K562 (cell line): ENCODE data around the gene CSTF1. TPM values are rescaled to one million over a fixed set of nuclear protein-coding genes. Genes with fewer than 3 reads are reported as not detected.
A peak's percentile ranks its signal among the peaks of the same experiment; 100 is the strongest.

Source experiments
- ARNT ChIP-seq, 2 experiments: fragments of 450-650 bp; IDR thresholded peaks; 2 replicates each; pipeline ENCODE4 v1.6.1; 2016; ENCODE audit warnings: mild to moderate bottlenecking in 1 of 2
- DEAF1 ChIP-seq: fragments of 450-650 bp; formaldehyde crosslinking; IDR thresholded peaks from 2 replicates; pipeline ENCODE4 v1.4.0; 2020; ENCODE audit warnings: mild to moderate bottlenecking, moderate library complexity
- EP400 ChIP-seq: fragments of 450-650 bp; IDR thresholded peaks from 2 replicates; pipeline ENCODE4 v1.6.1; 2017; ENCODE audit warnings: antibody characterized with exemption, mild to moderate bottlenecking, moderate library complexity
- FOSL1 ChIP-seq: fragments of 200-800 bp; sonication (Bioruptor generic); conservative IDR thresholded peaks from 2 replicates; pipeline ENCODE4 v1.6.1; 2016; ENCODE audit warnings: missing genetic modification characterization, missing compliant biosample characterization
- FOXP1 ChIP-seq: sonication (generic); formaldehyde crosslinking; IDR thresholded peaks from 2 replicates; pipeline ENCODE4 v1.8.0; 2022; ENCODE audit warnings: mild to moderate bottlenecking, missing genetic modification reagents
- HDGF ChIP-seq: fragments of 450-650 bp; IDR thresholded peaks from 2 replicates; pipeline ENCODE4 v1.6.1; 2016
- MED1 ChIP-seq: sonication (generic); formaldehyde crosslinking; IDR thresholded peaks from 2 replicates; pipeline ENCODE4 v1.8.1; 2023; ENCODE audit warnings: missing genetic modification reagents, borderline replicate concordance
- MNT ChIP-seq, 2 experiments: fragments of 450-650 bp; conservative IDR thresholded peaks; 2 replicates each; pipeline ENCODE4 v1.6.1; 2017; ENCODE audit warnings: mild to moderate bottlenecking in 2 of 2, moderate library complexity in 2 of 2
- NCOA4 ChIP-seq: fragments of 450-650 bp; IDR thresholded peaks from 2 replicates; pipeline ENCODE4 v1.6.1; 2018; ENCODE audit warnings: mild to moderate bottlenecking; ENCODE audit not compliant: partially characterized antibody
- NR1H2 ChIP-seq: sonication (generic); formaldehyde crosslinking; IDR thresholded peaks from 2 replicates; pipeline ENCODE4 v1.4.0; 2020; ENCODE audit warnings: mild to moderate bottlenecking, missing genetic modification reagents
- PRMT5 ChIP-seq: sonication (generic); formaldehyde crosslinking; IDR thresholded peaks from 2 replicates; pipeline ENCODE4 v1.5.0; 2020; ENCODE audit warnings: missing genetic modification reagents
- RBFOX2 ChIP-seq: fragments of 200-400 bp; formaldehyde crosslinking; IDR thresholded peaks from 2 replicates; pipeline ENCODE4 v1.6.1; 2017; ENCODE audit warnings: low read depth, mild to moderate bottlenecking, low read length, moderate library complexity
- SETDB1 ChIP-seq: IDR thresholded peaks from one replicate; pipeline ENCODE4 v1.6.1; 2012; ENCODE audit warnings: low read length, control low read depth, inconsistent platforms
- SP1 ChIP-seq: sonication (generic); formaldehyde crosslinking; IDR thresholded peaks from 2 replicates; pipeline ENCODE4 v1.8.1; 2022; ENCODE audit warnings: mild to moderate bottlenecking, missing genetic modification reagents
- SRSF7 ChIP-seq: fragments of 200-400 bp; formaldehyde crosslinking; optimal IDR thresholded peaks from 2 replicates; pipeline ENCODE3; 2017; ENCODE audit warnings: mild to moderate bottlenecking, low read depth, low read length
- ZKSCAN8 ChIP-seq: fragments of 200-800 bp; sonication (Bioruptor generic); IDR thresholded peaks from 2 replicates; pipeline ENCODE4 v1.6.1; 2016; ENCODE audit warnings: missing genetic modification characterization, missing compliant biosample characterization
- ZNF121 ChIP-seq: sonication (generic); formaldehyde crosslinking; conservative IDR thresholded peaks from 2 replicates; pipeline ENCODE4 v1.8.0; 2022; ENCODE audit warnings: missing genetic modification reagents
- ZNF398 ChIP-seq: fragments of 250-450 bp; sonication (Bioruptor Pico); IDR thresholded peaks from 2 replicates; pipeline ENCODE4 v1.8.0; 2021; ENCODE audit warnings: moderate library complexity, mild to moderate bottlenecking, inconsistent platforms
- ZNF644 ChIP-seq: fragments of 200-800 bp; sonication (Bioruptor generic); IDR thresholded peaks from 2 replicates; pipeline ENCODE4 v1.6.1; 2016; ENCODE audit warnings: low read depth, missing genetic modification characterization, missing compliant biosample characterization
- ZNF75A ChIP-seq: fragments of 450-650 bp; formaldehyde crosslinking; IDR thresholded peaks from 2 replicates; pipeline ENCODE4 v1.4.0; 2020; ENCODE audit warnings: mild to moderate bottlenecking
- ZNF766 ChIP-seq: fragments of 200-800 bp; sonication (Bioruptor generic); conservative IDR thresholded peaks from 2 replicates; pipeline ENCODE4 v1.6.1; 2016; ENCODE audit warnings: missing genetic modification characterization, missing compliant biosample characterization
- polyA plus RNA-seq, 8 experiments: library from polyadenylated mRNA; depleted of rRNA in 4 of 8; stranded (reverse) in 5 of 8; unstranded in 3 of 8; fragments of >200 nt; fragmentation: Nextera tagmentation in 2 of 8; fragmentation: Illumina TruSeq in 1 of 8; extraction: Ambion mirVana in 2 of 8; extraction: Trizol in 1 of 8; gene quantifications; 2 replicates each; pipeline versions ENCODE4 v1.2.1 to v1.2.3, GENCODE V29; 2011 to 2014; ENCODE audit warnings: inconsistent platforms in 1 of 8, missing spikeins in 1 of 8
- total RNA-seq, 7 experiments: library from RNA; depleted of rRNA in 6 of 7; stranded (reverse); fragments of >200 nt in 6 of 7; fragmentation: Illumina TruSeq in 2 of 7; extraction: Trizol in 2 of 7; gene quantifications; 2 replicates each; pipeline versions ENCODE4 v1.2.1 to v1.2.3, GENCODE V29; 2011 to 2021; ENCODE audit warnings: low replicate concordance in 1 of 7
- TF ChIP-seq, protein P1 (sequence below), 2 experiments: fragments of 450-650 bp; IDR thresholded peaks; 2 replicates each; pipeline ENCODE4 v1.6.1; 2016

CSTF1 gene
- total and polyA plus RNA-seq, 9 of the 15 experiments (the other 6 are each of a cell fraction or from before 2014, with no cell fraction given): 30.8 to 110 (median 53.4) TPM

GRCh38 chr20:56359212-56360132, 33.0 kb upstream of the CSTF1 start (continued):
- TF ChIP-seq ARNT (IDR thresholded peaks at IDR 0.05): no peak
- TF ChIP-seq HDGF: no peak
- peak in 1 of 2 experiments; percentile 54; a peak in 1 of 4 replicates for TF ChIP-seq MNT (conservative IDR thresholded peaks at IDR 0.05)
- TF ChIP-seq NR1H2: no peak
- TF ChIP-seq ZNF644 (tag): no peak
- TF ChIP-seq FOXP1 (CRISPR knock-in tag): peak; percentile 71
- TF ChIP-seq EP400: peak; percentile 28
- TF ChIP-seq, protein P1, sequence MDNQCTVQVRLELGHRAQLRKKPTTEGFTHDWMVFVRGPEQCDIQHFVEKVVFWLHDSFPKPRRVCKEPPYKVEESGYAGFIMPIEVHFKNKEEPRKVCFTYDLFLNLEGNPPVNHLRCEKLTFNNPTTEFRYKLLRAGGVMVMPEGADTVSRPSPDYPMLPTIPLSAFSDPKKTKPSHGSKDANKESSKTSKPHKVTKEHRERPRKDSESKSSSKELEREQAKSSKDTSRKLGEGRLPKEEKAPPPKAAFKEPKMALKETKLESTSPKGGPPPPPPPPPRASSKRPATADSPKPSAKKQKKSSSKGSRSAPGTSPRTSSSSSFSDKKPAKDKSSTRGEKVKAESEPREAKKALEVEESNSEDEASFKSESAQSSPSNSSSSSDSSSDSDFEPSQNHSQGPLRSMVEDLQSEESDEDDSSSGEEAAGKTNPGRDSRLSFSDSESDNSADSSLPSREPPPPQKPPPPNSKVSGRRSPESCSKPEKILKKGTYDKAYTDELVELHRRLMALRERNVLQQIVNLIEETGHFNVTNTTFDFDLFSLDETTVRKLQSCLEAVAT (IDR thresholded peaks at IDR 0.05): peak in 1 of 2 experiments; percentile 20; a peak in 1 of 4 replicates
- TF ChIP-seq RBFOX2: peak; percentile 70
- TF ChIP-seq FOSL1: no peak
- no peak for TF ChIP-seq ZKSCAN8 (CRISPR knock-in tag)
- TF ChIP-seq MED1 (CRISPR knock-in tag): no peak
- TF ChIP-seq DEAF1: no peak
- TF ChIP-seq ZNF398: no peak
- TF ChIP-seq SRSF7: no peak
- no peak for TF ChIP-seq SETDB1
- TF ChIP-seq PRMT5 (CRISPR knock-in tag): no peak
- TF ChIP-seq ZNF121 (CRISPR knock-in tag): no peak
- 0 out of 2 replicates have a peak, but pooled peaks have one; percentile 2 for TF ChIP-seq SP1
- TF ChIP-seq ZNF766 (CRISPR knock-in tag): 0 out of 2 replicates have a peak, but pooled peaks have one; percentile 4
- no peak for TF ChIP-seq ZNF75A
- no peak for TF ChIP-seq NCOA4
